HG02798 (cell line): ENCODE measurements around the gene WFDC10B.
"Not testable (repeated sequence)": the region's sequence is repeated elsewhere in the genome, so short reads cannot be mapped to it uniquely, and the experiment has no call there.

ENCODE experiments used
- ATAC-seq: cut with Tn5 transposase; IDR thresholded peaks from one replicate; pipeline ENCODE4 v1.9.1; 2021; ENCODE audit warnings: mild to moderate bottlenecking; ENCODE audit not compliant: unreplicated experiment, poor library complexity

Gene WFDC10B

GRCh38 chr20:45649312-45649863, 55.4 kb downstream of the WFDC10B start:
- ATAC-seq: no peak

DNA sequence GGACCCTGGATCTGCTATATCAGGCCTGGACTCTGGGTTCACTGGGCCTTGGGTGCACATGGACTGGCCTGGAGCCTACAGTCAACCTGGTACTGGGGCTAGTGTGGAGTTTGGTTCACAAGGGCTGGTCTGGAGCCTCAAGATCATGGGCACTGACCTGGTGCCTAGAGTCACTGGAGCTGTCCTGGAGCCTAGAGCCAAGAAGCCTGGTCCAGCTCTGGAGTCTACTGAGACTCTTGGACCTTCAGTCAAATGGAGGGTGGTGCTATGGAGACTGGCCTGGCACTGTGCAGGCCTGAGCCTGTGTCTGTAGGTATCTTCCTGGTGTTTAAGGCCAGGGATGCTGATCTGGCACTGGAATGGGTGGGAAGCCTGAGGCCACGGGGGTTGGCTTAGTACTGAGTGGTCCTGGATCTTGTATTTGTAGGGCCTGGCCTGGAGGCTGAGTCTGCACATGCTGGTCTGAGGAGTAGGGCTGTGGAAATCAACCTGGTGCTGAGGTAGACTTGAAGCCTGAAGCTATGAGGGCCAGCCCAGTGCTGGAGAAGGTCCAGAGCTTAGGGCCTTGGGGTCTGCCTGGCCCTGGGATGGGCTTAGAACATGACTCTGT, 57.3 kb downstream of the WFDC10B start:
- no peak for ATAC-seq

- no peak for ATAC-seq
Measured at GRCh38 chr20:45646875-45647274, 57.9 kb downstream of the WFDC10B start.

- ATAC-seq: not testable (repeated sequence)
Measured at GRCh38 chr20:45645869-45646268, 59.0 kb downstream of the WFDC10B start.

DNA sequence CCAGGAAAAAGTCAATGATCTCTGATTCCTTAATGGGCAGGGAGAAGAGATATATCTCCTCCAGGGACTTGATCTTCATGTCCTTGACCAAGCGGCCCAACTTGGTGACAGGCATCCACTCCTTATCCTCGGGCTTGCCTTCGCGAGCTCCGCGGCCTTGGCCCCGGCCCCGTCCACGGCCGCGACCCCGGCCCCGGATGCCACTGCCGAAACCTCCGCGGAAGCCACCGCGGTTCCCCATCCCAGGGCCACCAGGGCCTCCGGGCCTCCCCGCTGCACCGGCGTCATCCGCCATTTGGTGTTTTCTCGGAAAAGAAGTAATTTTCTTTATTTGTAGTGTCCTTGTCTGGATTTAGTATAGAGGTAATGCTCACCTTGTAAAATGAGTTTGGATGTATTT, 63.7 kb downstream of the WFDC10B start:
- not testable (repeated sequence) for ATAC-seq

GRCh38 chr20:45639687-45640086, 65.1 kb downstream of the WFDC10B start:
- no peak for ATAC-seq

GRCh38 chr20:45636513-45636912, 68.3 kb downstream of the WFDC10B start:
- ATAC-seq: no peak
